ENCODE measurements around the gene POMGNT2.

- TF ChIP-seq POLR2A (IDR thresholded peaks at IDR 0.05; ENCODE audit: low read length) (no peak), GATA1 (IDR thresholded peaks at IDR 0.05; ENCODE audit: low read depth, low read length) (no peak)
These were observed 11.0 kb downstream of the POMGNT2 start for GRCh38 chr3:43094851-43095250.

Measured in erythroblast (primary cell).